MM.1S (cell line): Measurements from ENCODE around the gene PIP4K2B.

Experiments used
- DNase-seq: peaks from one replicate; pipeline ENCODE4 v3.0.0-alpha.2; 2015
- H2AFZ ChIP-seq: fragments of 300-600 bp; sonication (generic); 2 replicates; pipeline ENCODE4 v1.6.0; 2016; ENCODE audit warnings: antibody characterized with exemption, low read length
- H3F3A ChIP-seq: fragments of 300-600 bp; sonication (generic); 2 replicates; pipeline ENCODE4 v1.6.1; 2016; ENCODE audit warnings: mild to moderate bottlenecking, antibody characterized with exemption, low read length, moderate library complexity, mixed read lengths; ENCODE audit not compliant: insufficient read depth
- H3K27ac ChIP-seq: fragments of 300-600 bp; sonication (generic); 2 replicates; pipeline ENCODE4 v1.5.1; 2016; ENCODE audit warnings: mild to moderate bottlenecking, low read length
- H3K27me3 ChIP-seq: fragments of 300-600 bp; sonication (generic); replicated peaks from 2 replicates; pipeline ENCODE4 v1.6.0; 2016; ENCODE audit warnings: low read length; ENCODE audit not compliant: insufficient read depth
- H3K36me3 ChIP-seq: fragments of 300-600 bp; sonication (generic); replicated peaks from 2 replicates; pipeline ENCODE4 v1.6.1; 2016; ENCODE audit warnings: mild to moderate bottlenecking, low read length, mixed read lengths; ENCODE audit not compliant: insufficient read depth
- H3K4me1 ChIP-seq: fragments of 300-600 bp; sonication (generic); 2 replicates; pipeline ENCODE4 v1.6.1; 2016; ENCODE audit warnings: low read length, mixed read lengths
- H3K4me2 ChIP-seq: fragments of 300-600 bp; sonication (generic); 2 replicates; pipeline ENCODE4 v1.6.0; 2016; ENCODE audit warnings: low read depth, low read length
- H3K4me3 ChIP-seq: fragments of 300-600 bp; sonication (generic); 2 replicates; pipeline ENCODE4 v1.5.1; 2016; ENCODE audit warnings: low read length, mixed read lengths
- H3K79me2 ChIP-seq: fragments of 300-600 bp; sonication (generic); 2 replicates; pipeline ENCODE4 v1.6.1; 2016; ENCODE audit warnings: mixed run types, low read length, mixed read lengths
- H3K9ac ChIP-seq: fragments of 300-600 bp; sonication (generic); 2 replicates; pipeline ENCODE4 v1.6.1; 2016; ENCODE audit warnings: low read length, mixed read lengths
- H3K9me2 ChIP-seq: fragments of 300-600 bp; sonication (generic); replicated peaks from 2 replicates; pipeline ENCODE4 v1.6.1; 2016; ENCODE audit warnings: mild to moderate bottlenecking, low read length, mixed read lengths; ENCODE audit not compliant: insufficient read depth
- H3K9me3 ChIP-seq: fragments of 300-600 bp; sonication (generic); replicated peaks from 2 replicates; pipeline ENCODE4 v1.6.1; 2016; ENCODE audit warnings: mild to moderate bottlenecking, low read length, mixed read lengths; ENCODE audit not compliant: insufficient read depth
- H4K20me1 ChIP-seq: fragments of 300-600 bp; sonication (generic); 2 replicates; pipeline ENCODE4 v1.6.1; 2016; ENCODE audit warnings: mild to moderate bottlenecking, low read length, moderate library complexity, mixed read lengths; ENCODE audit not compliant: insufficient read depth
- EZH2 ChIP-seq: fragments of 300-600 bp; sonication (generic); optimal IDR thresholded peaks from 2 replicates; pipeline ENCODE3; 2017; ENCODE audit warnings: low read depth, mild to moderate bottlenecking, antibody characterized with exemption, low read length, mixed read lengths
- EZH2phosphoT487 ChIP-seq: fragments of 300-600 bp; sonication (generic); IDR thresholded peaks from 2 replicates; pipeline ENCODE4 v1.6.1; 2018; ENCODE audit warnings: antibody characterized with exemption, low read length
- TF ChIP-seq, protein P1 (sequence below): fragments of 300-600 bp; sonication (generic); IDR thresholded peaks from 2 replicates; pipeline ENCODE4 v1.5.1; 2016; ENCODE audit warnings: antibody characterized with exemption, low read length, mixed read lengths

Gene PIP4K2B

DNA sequence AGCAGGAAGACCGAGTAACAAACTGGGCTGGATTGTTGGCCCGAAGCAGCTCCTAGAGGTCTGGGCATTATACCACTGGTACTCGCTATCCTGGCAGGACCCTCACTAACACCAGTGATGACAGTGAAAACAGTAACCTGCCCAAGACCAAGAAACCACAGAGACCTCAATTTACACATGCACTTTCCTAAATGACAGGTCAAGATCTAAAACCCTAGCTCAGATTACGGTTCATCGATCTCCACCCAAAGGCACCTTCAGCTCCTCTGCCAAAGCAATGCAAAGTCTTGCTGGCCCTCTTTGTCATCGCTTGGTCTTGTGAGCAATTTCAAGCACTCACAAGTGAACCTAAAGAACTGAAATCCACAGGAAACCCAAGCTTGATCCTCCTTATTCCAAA, 1.5 kb downstream of the PIP4K2B start:
- Histone ChIP-seq H3K4me3 (peak overlapping the region; percentile 89), H3K9me3 (no peaks in the 10 kb centered on the region), H3K27ac (no peak overlapping the region), H3K4me2 (peak overlapping the region; percentile 95), H3K79me2 (peaks cover 53% of the 10 kb centered on the region), H3F3A (peaks cover 18% of the 10 kb centered on the region), H4K20me1 (no peaks in the 10 kb centered on the region), H3K27me3 (no peaks in the 10 kb centered on the region), H3K36me3 (peaks cover 4% of the 10 kb centered on the region; the same call in 1 of the 2 replicates), H2AFZ (no peak overlapping the region), H3K9me2 (no peaks in the 10 kb centered on the region), H3K4me1 (peaks cover 20% of the 10 kb centered on the region; the same call in 1 of the 2 replicates), H3K9ac (peak overlapping the region; percentile 76; the same call in 1 of the 2 replicates)
- no peak for TF ChIP-seq EZH2
- TF ChIP-seq EZH2phosphoT487: no peak
- TF ChIP-seq, protein P1, sequence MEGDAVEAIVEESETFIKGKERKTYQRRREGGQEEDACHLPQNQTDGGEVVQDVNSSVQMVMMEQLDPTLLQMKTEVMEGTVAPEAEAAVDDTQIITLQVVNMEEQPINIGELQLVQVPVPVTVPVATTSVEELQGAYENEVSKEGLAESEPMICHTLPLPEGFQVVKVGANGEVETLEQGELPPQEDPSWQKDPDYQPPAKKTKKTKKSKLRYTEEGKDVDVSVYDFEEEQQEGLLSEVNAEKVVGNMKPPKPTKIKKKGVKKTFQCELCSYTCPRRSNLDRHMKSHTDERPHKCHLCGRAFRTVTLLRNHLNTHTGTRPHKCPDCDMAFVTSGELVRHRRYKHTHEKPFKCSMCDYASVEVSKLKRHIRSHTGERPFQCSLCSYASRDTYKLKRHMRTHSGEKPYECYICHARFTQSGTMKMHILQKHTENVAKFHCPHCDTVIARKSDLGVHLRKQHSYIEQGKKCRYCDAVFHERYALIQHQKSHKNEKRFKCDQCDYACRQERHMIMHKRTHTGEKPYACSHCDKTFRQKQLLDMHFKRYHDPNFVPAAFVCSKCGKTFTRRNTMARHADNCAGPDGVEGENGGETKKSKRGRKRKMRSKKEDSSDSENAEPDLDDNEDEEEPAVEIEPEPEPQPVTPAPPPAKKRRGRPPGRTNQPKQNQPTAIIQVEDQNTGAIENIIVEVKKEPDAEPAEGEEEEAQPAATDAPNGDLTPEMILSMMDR: no peak
- no peak for DNase-seq

DNA sequence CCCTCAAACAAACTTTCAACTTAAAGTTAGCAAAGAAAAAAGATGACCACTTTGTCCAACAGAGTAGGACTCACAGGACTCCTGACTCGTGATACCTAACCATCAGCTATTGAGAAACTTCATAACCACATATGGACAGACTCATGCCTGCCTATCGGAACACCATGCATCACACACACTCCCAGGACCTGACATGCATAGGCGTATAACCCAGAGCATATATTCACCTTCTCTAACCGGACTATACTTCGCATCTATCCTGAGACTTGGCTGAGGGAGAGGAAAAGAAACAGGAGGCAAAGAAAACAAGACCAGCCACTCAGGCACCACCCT, 2.2 kb downstream of the PIP4K2B start:
- peaks cover 4% of the 10 kb centered on the region; the same call in 1 of the 2 replicates for H3K36me3 ChIP-seq
- no peaks in the 10 kb centered on the region for H4K20me1 ChIP-seq
- H3K9me3 ChIP-seq: no peaks in the 10 kb centered on the region
- no peak overlapping the region for H3K27ac ChIP-seq
- H2AFZ ChIP-seq: no peak overlapping the region
- H3K9me2 ChIP-seq: no peaks in the 10 kb centered on the region
- H3F3A ChIP-seq: peaks cover 18% of the 10 kb centered on the region
- no peaks in the 10 kb centered on the region for H3K27me3 ChIP-seq
- H3K4me1 ChIP-seq: peaks cover 20% of the 10 kb centered on the region; the same call in 1 of the 2 replicates
- no peak overlapping the region for H3K4me3 ChIP-seq
- DNase-seq: no peak
- H3K79me2 ChIP-seq: peaks cover 58% of the 10 kb centered on the region
- no peak overlapping the region for H3K9ac ChIP-seq
- TF ChIP-seq, protein P1: no peak
- no peak for TF ChIP-seq EZH2
- TF ChIP-seq EZH2phosphoT487: no peak
- H3K4me2 ChIP-seq: 0 out of 2 replicates have a peak overlapping the region, but pooled peaks have one; percentile 95

DNA sequence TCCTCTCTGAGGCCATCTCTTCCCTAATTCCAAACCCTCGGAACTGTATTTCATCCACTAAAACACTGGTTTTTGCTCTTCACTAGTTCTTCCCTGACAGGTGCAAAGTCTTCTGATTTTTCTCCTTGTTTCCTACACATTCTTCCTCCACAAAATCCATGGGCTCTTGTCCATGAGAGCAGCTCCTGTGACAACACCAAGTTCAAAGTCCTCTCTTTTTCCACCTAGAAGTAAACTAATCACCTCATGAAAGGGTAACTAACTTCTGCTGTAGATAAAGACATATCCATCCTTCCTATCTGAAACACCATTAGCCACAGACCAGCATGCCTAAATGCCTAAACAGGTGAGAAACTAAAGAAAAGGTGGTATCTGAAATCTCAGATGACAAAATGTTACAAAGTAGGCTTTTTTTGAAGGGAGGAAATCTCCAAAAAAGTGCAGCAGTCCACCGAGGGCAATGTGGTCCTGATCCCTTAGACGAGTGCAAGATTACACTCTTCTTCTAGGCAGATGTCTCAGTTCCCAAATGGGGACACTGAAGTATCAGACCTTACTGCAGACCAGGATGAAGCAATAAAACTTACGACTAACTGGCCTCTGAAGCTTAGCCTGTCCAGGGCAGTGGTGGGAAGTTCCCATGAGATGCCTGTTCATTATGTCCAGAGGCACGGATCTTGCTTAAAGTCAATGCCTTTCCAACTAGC, 2.8 kb downstream of the PIP4K2B start:
- TF ChIP-seq, protein P1: no peak
- TF ChIP-seq EZH2phosphoT487: no peak
- TF ChIP-seq EZH2: no peak
- H3K4me3 ChIP-seq: no peak overlapping the region

More for the DNA sequence above, 2.8 kb downstream of the PIP4K2B start:
- Histone ChIP-seq H3K4me1 (peaks cover 20% of the 10 kb centered on the region; the same call in 1 of the 2 replicates), H3K9me2 (no peaks in the 10 kb centered on the region), H3K27me3 (no peaks in the 10 kb centered on the region), H3K79me2 (peaks cover 58% of the 10 kb centered on the region), H3K27ac (no peak overlapping the region), H4K20me1 (no peaks in the 10 kb centered on the region), H3K9me3 (no peaks in the 10 kb centered on the region), H3F3A (peaks cover 18% of the 10 kb centered on the region), H3K9ac (no peak overlapping the region), H2AFZ (no peak overlapping the region), H3K4me2 (0 out of 2 replicates have a peak overlapping the region, but pooled peaks have one; percentile 95), H3K36me3 (peaks cover 4% of the 10 kb centered on the region; the same call in 1 of the 2 replicates)
- DNase-seq: no peak
